H1 (cell line): Measurements from ENCODE around the gene PSMB1. TPM values are rescaled to one million over a fixed set of nuclear protein-coding genes. Genes with fewer than 3 reads are reported as not detected.

Experiments used
- CTCF ChIA-PET: fragments of 300-600 bp; sonication (Branson Sonifier 250); formaldehyde crosslinking; loops from one replicate; lab custom pipeline; 2021; ENCODE audit not compliant: partially characterized antibody; lab: Charles Lee
- POLR2A ChIA-PET: fragments of 300-600 bp; sonication (Branson Sonifier 250); formaldehyde crosslinking; loops from one replicate; lab custom pipeline; 2021; ENCODE audit warnings: inconsistent platforms; ENCODE audit not compliant: partially characterized antibody; lab: Charles Lee
- DNase-seq, 2 experiments: peaks; one replicate each; pipeline versions ENCODE4 v3.0.0 to v3.0.0-alpha.2; 2010 to 2022; ENCODE audit warnings: low spot score in 2 of 2, low read depth in 1 of 2, mixed read lengths in 1 of 2
- FAIRE-seq: peaks from 2 replicates; lab custom pipeline; 2011; peaks lifted over from hg19 to GRCh38; lab: Jason Lieb, UNC
- H2AFZ ChIP-seq: 2 replicates; pipeline ENCODE4 v1.8.1; 2012; ENCODE audit warnings: low read length, inconsistent platforms
- H2AK5ac ChIP-seq: 2 replicates; pipeline ENCODE4 v1.6.1; 2013; ENCODE audit warnings: low read depth, low read length
- H2BK120ac ChIP-seq: replicated peaks from 2 replicates; pipeline ENCODE3; 2013; ENCODE audit warnings: low read depth, low read length, inconsistent platforms
- H2BK12ac ChIP-seq: 2 replicates; pipeline ENCODE4 v1.6.1; 2013; ENCODE audit warnings: low read depth, low read length
- H2BK15ac ChIP-seq: 2 replicates; pipeline ENCODE4 v1.6.1; 2013; ENCODE audit warnings: low read length
- H2BK20ac ChIP-seq: 2 replicates; pipeline ENCODE4 v1.6.1; 2013; ENCODE audit warnings: low read length
- H2BK5ac ChIP-seq: 2 replicates; pipeline ENCODE4 v1.6.1; 2013; ENCODE audit warnings: low read depth, low read length
- H3K14ac ChIP-seq: 2 replicates; pipeline ENCODE4 v1.6.1; 2013; ENCODE audit warnings: inconsistent platforms; ENCODE audit not compliant: insufficient read length
- H3K18ac ChIP-seq: 2 replicates; pipeline ENCODE4 v1.6.1; 2013; ENCODE audit warnings: low read length; ENCODE audit errors: extremely low read depth
- H3K23ac ChIP-seq: 2 replicates; pipeline ENCODE4 v1.6.1; 2013; ENCODE audit warnings: inconsistent platforms; ENCODE audit not compliant: insufficient read length
- H3K23me2 ChIP-seq: 2 replicates; pipeline ENCODE4 v1.6.1; 2013; ENCODE audit warnings: low read depth, low read length
- H3K27ac ChIP-seq: 2 replicates; pipeline ENCODE4 v1.6.1; 2011; ENCODE audit warnings: low read depth, low read length, inconsistent platforms
- H3K27me3 ChIP-seq, 4 experiments: replicated peaks in 1 of 4; 1 replicate in 1 of 4; 2 replicates in 3 of 4; pipeline versions ENCODE4 v1.6.1 to v1.8.1; 2011 to 2013; ENCODE audit warnings: low read length in 3 of 4, mild to moderate bottlenecking in 3 of 4, inconsistent platforms in 2 of 4, mixed read lengths in 2 of 4, moderate library complexity in 1 of 4; ENCODE audit not compliant: control insufficient read depth in 3 of 4, insufficient read depth in 3 of 4; ENCODE audit errors: extremely low read depth in 1 of 4
- H3K36me3 ChIP-seq, 4 experiments: 2 replicates each; pipeline versions ENCODE4 v1.6.1 to v1.8.1; 2011 to 2013; ENCODE audit warnings: mild to moderate bottlenecking in 4 of 4, low read length in 3 of 4, moderate library complexity in 2 of 4, control low read depth in 1 of 4, inconsistent platforms in 1 of 4; ENCODE audit not compliant: insufficient read depth in 4 of 4, control insufficient read depth in 2 of 4
- H3K4ac ChIP-seq: replicated peaks from 2 replicates; pipeline ENCODE3; 2013; ENCODE audit warnings: low read length, low read depth, mixed read lengths, inconsistent platforms; ENCODE audit not compliant: insufficient read length
- H3K4me1 ChIP-seq, 4 experiments: replicated peaks in 1 of 4; 1 replicate in 1 of 4; 2 replicates in 3 of 4; pipeline versions ENCODE4 v1.6.1 to v1.8.1; 2011 to 2013; ENCODE audit warnings: low read length in 3 of 4, inconsistent platforms in 2 of 4, mixed read lengths in 1 of 4; ENCODE audit not compliant: insufficient read depth in 4 of 4, control insufficient read depth in 3 of 4
- H3K4me2 ChIP-seq, 2 experiments: 2 replicates each; pipeline versions ENCODE4 v1.6.1 to v1.8.1; 2011 to 2013; ENCODE audit warnings: low read depth in 2 of 2, low read length in 2 of 2, control low read depth in 1 of 2, inconsistent platforms in 1 of 2, mild to moderate bottlenecking in 1 of 2; ENCODE audit not compliant: insufficient read depth in 1 of 2
- H3K4me3 ChIP-seq, 4 experiments: fragments of 200-600, 300-600 bp in 1 of 4; sonication (generic), shearing (Covaris generic), sonication (Bioruptor Twin) in 1 of 4; 2 replicates each; pipeline versions ENCODE4 v1.5.1 to v1.8.1; 2011 to 2016; ENCODE audit warnings: low read length in 4 of 4, low read depth in 3 of 4, control low read depth in 2 of 4, inconsistent platforms in 2 of 4, mild to moderate bottlenecking in 2 of 4, mixed read lengths in 1 of 4, moderate library complexity in 1 of 4; ENCODE audit not compliant: insufficient read depth in 2 of 4; ENCODE audit errors: extremely low read depth in 1 of 4
- H3K56ac ChIP-seq: replicated peaks from 2 replicates; pipeline ENCODE3; 2013; ENCODE audit warnings: low read depth, mild to moderate bottlenecking, mixed read lengths, low read length, inconsistent platforms; ENCODE audit not compliant: insufficient read length
- H3K79me1 ChIP-seq: 2 replicates; pipeline ENCODE4 v1.6.1; 2013; ENCODE audit warnings: low read depth, low read length, control low read depth
- H3K79me2 ChIP-seq, 2 experiments: 2 replicates each; pipeline versions ENCODE4 v1.6.1 to v1.8.1; 2012 to 2013; ENCODE audit warnings: low read length in 2 of 2, mild to moderate bottlenecking in 2 of 2, inconsistent platforms in 1 of 2; ENCODE audit not compliant: insufficient read depth in 2 of 2, control insufficient read depth in 1 of 2
- H3K9ac ChIP-seq, 4 experiments: replicated peaks in 1 of 4; 1 replicate in 1 of 4; 2 replicates in 3 of 4; pipeline versions ENCODE4 v1.6.1 to v1.8.1; 2011 to 2013; ENCODE audit warnings: low read depth in 3 of 4, low read length in 3 of 4, control low read depth in 2 of 4, mild to moderate bottlenecking in 2 of 4, moderate library complexity in 2 of 4, inconsistent platforms in 1 of 4; ENCODE audit errors: extremely low read depth in 1 of 4
- H3K9me3 ChIP-seq, 2 experiments: 2 replicates each; pipeline versions ENCODE4 v1.6.1 to v1.8.1; 2012 to 2013; ENCODE audit warnings: mild to moderate bottlenecking in 2 of 2, moderate library complexity in 2 of 2, control low read depth in 1 of 2, inconsistent platforms in 1 of 2, low read depth in 1 of 2, low read length in 1 of 2, mixed read lengths in 1 of 2; ENCODE audit not compliant: insufficient read depth in 2 of 2
- H4K20me1 ChIP-seq, 2 experiments: replicated peaks in 1 of 2; 2 replicates each; pipeline versions ENCODE3 to v1.8.1; 2011 to 2013; ENCODE audit warnings: inconsistent platforms in 2 of 2, low read length in 2 of 2, mild to moderate bottlenecking in 1 of 2; ENCODE audit not compliant: insufficient read depth in 2 of 2, control insufficient read depth in 1 of 2
- H4K5ac ChIP-seq: 2 replicates; pipeline ENCODE4 v1.6.1; 2013; ENCODE audit warnings: low read length, low read depth, mixed read lengths, inconsistent platforms; ENCODE audit not compliant: insufficient read length
- H4K8ac ChIP-seq: 2 replicates; pipeline ENCODE4 v1.8.0; 2013; ENCODE audit warnings: mild to moderate bottlenecking, moderate library complexity, low read length, inconsistent platforms; ENCODE audit not compliant: insufficient read depth; ENCODE audit errors: extremely low read depth
- H4K91ac ChIP-seq: replicated peaks from 2 replicates; pipeline ENCODE3; 2013; ENCODE audit warnings: low read length, mixed read lengths, inconsistent platforms; ENCODE audit not compliant: insufficient read length
- CTBP2 ChIP-seq: IDR thresholded peaks from 2 replicates; pipeline ENCODE4 v1.7.0; 2011; ENCODE audit warnings: borderline replicate concordance, mild to moderate bottlenecking, moderate library complexity, mixed read lengths, low read length; ENCODE audit not compliant: insufficient read depth, insufficient read length
- EGR1 ChIP-seq: IDR thresholded peaks from 2 replicates; pipeline ENCODE4 v1.6.1; 2011; ENCODE audit warnings: low read depth, low read length, borderline replicate concordance
- MAFK ChIP-seq: IDR thresholded peaks from 2 replicates; pipeline ENCODE4 v1.6.1; 2012; ENCODE audit warnings: low read depth, mild to moderate bottlenecking, improper control_type of control experiment, low read length
- WGBS, 2 experiments: shearing (Covaris generic) in 1 of 2; methylation state at CpG; one replicate each; pipeline versions ENCODE4 v1.1.6 to v1.1.7; 2013 to 2015; ENCODE audit warnings: low lambda C conversion rate in 2 of 2, mixed read lengths in 2 of 2, inconsistent platforms in 1 of 2, low coverage in 1 of 2, missing lambda C conversion rate in 1 of 2; ENCODE audit not compliant: insufficient replicate concordance in 2 of 2, insufficient coverage in 1 of 2, insufficient read length in 1 of 2; ENCODE audit errors: extremely low coverage in 1 of 2, missing lambda C conversion rate in 1 of 2; 5-methylcytosine and 5-hydroxymethylcytosine counted together
- polyA plus RNA-seq, 7 experiments: library from polyadenylated mRNA; depleted of rRNA in 3 of 7; stranded (reverse) in 5 of 7; unstranded in 2 of 7; fragments of >200 nt in 5 of 7; fragments of 200-250 nt in 2 of 7; gene quantifications; 1 replicate in 5 of 7; 2 replicates in 1 of 7; 4 replicates in 1 of 7; pipeline versions ENCODE4 v1.2.1 to v1.2.3, GENCODE V29; 2011 to 2013; ENCODE audit warnings: missing spikeins in 2 of 7, mixed read lengths in 2 of 7
- total RNA-seq: library from RNA; stranded (reverse); fragmentation: NEBNext Ultra II Directional; extraction: Animal tissue kit (Norgen Biotek cat#: 25700); gene quantifications from 2 replicates; pipeline ENCODE4 v1.2.1, GENCODE V29; 2021

Gene PSMB1
- total and polyA plus RNA-seq, 2 of the 8 experiments (the other 6 are each of a cell fraction or from before 2014, with no cell fraction given), result 237 to 609 TPM

DNA sequence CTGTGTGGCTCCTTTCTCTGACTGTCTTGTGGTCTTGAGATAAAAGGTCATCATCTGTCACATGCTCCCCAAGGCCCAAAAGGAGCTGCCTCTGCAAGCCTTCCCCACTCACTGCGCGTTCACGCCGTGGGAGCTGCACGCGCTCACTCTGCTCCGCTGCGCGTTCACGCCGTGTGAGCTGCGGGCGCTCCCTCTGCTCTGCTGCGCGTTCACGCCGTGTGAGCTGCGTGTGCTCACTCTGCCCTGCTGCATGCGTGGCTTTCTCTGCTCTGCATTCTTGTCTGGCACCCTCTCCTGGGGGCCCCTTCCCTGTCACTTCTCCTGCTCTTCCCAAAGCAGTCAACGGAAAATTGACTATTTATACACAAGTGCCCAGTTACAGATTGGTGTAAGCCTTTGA lies 42.5 kb downstream of the PSMB1 start:
- Histone ChIP-seq H3K9me3 (no peaks in the 10 kb centered on the region), H4K91ac (no peak overlapping the region), H3K4me1 (no peaks in the 10 kb centered on the region), H3K4me3 (no peak overlapping the region), H3K36me3 (no peaks in the 10 kb centered on the region), H3K79me1 (no peaks in the 10 kb centered on the region), H2AK5ac (no peak overlapping the region), H3K79me2 (no peaks in the 10 kb centered on the region), H2BK12ac (no peak overlapping the region), H3K4me2 (no peak overlapping the region), H2BK20ac (no peak overlapping the region), H3K4ac (no peak overlapping the region), H3K27me3 (no peaks in the 10 kb centered on the region), H2BK120ac (no peak overlapping the region), H4K5ac (no peak overlapping the region), H3K27ac (no peak overlapping the region), H2BK5ac (no peak overlapping the region), H3K9ac (no peak overlapping the region), H3K23ac (no peak overlapping the region), H3K23me2 (no peaks in the 10 kb centered on the region), H4K8ac (no peak overlapping the region), H3K56ac (no peak overlapping the region), H2AFZ (no peak overlapping the region), H3K18ac (no peak overlapping the region), H2BK15ac (no peak overlapping the region), H4K20me1 (no peaks in the 10 kb centered on the region), H3K14ac (no peak overlapping the region)
- TF ChIP-seq EGR1 (no peak), CTBP2 (no peak), MAFK (no peak)
- FAIRE-seq (no peak), DNase-seq (no peak)
- 96% methylated on average over 20 of the region's 20 CpGs; no CpG with 5 or more reads in 1 of the 2 experiments for WGBS, 2 experiments
- ChIA-PET POLR2A (interaction anchor here (1.0 kb wide), 1 partner anchor 224 kb away, joined by 3 read pairs; no protein-coding TSS in a partner anchor), CTCF (interaction anchor here (0.7 to 1.6 kb wide), 2 partner anchors 9 to 14 kb away, joined by 3 read pairs; no protein-coding TSS in a partner anchor)
